ENCODE measurements around the gene UACA. TPM values are rescaled to one million over a fixed set of nuclear protein-coding genes. Genes with fewer than 3 reads are reported as not detected.

Gene UACA
- total and polyA plus RNA-seq, 4 donors, result 59.6 to 185 (median 123) TPM

DNA sequence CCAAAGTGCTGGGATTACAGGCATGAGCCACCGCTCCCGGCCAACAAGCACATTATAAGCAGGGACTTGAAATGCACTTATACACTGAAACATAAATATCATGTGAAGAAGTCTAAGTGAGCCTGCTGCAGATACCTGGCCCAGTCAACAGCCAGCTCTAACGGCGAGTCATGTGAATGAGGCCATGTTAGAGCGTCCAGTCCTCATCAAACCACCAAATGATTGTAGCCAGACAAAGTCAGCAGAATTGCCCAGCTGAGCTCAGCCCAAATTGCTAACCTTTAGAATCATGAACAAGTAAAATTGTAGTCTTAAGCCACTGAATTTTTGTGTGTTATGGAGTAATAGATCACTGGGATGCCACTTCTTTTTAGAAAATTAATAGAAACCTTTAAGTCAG is 37.8 kb upstream of the UACA start:
- H3K27me3 ChIP-seq (ENCODE audit: control insufficient read depth in 1 of 2, insufficient read depth in 2 of 2, low read length in 1 of 2), result no peaks in the 10 kb centered on the region
- no peaks in the 10 kb centered on the region for H3K36me3 ChIP-seq (ENCODE audit: control insufficient read depth in 1 of 2, insufficient read depth in 2 of 2, low read length in 1 of 2)
- DNase-seq, result no peak
- intact Hi-C loops (cut with DNase I), result loop anchor here in 1 of 2 donors (10.0 kb wide), 1 partner anchor 56 kb away; no protein-coding TSS in a partner anchor
- no peaks in the 10 kb centered on the region for H3K9me3 ChIP-seq (ENCODE audit: control insufficient read depth, low read length)
- no peak overlapping the region for H3K4me3 ChIP-seq (ENCODE audit: low read length in 2 of 2)
- WGBS, 2 donors, result 92 to 94% methylated on average over 5 of the region's 5 CpGs
- peaks cover 0 to 3% of the 10 kb centered on the region in 2 donors for H3K4me1 ChIP-seq (ENCODE audit: control insufficient read depth in 1 of 2, insufficient read depth in 2 of 2, low read length in 2 of 2)
- H3K27ac ChIP-seq (ENCODE audit: low read depth in 1 of 2, low read length in 2 of 2), result no peak overlapping the region
- ATAC-seq (ENCODE audit: low FRiP score), result no peak

DNA sequence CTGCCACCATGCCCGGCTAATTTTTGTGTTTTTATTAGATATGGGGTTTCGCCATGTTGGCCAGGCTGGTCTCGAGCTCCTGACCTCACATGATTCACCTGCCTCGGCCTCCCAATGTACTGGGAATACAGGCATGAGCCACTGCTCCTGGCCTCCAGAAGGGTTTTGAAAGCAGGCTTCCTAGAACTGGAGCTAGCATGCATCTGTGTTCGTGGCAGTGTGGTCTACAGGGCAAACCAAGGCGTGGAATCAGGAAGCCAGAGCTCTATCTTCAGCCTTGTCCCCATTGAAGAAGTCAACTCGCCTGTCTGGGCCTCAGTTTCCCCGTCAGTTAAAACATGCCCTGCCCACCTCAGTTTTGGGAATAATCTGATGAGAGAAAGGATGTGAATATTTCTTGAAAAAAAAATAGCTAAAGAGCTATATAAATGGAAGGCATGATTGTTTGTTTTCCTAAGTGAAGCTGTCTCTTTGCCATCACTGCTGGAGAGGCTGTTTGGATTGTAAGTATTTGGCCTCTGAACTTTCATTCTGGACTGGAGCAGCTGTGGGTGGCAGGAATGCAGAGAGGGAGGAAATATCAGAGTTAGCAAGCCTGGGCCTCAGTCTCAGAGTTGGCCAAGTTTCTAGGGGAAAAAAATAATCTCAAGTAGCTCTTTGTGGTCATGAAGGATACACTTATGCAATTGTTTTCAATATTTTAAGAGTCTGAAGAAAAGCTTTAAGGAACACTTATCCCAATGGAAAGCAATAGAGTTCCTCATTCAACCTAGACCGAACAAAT is 36.5 kb upstream of the UACA start:
- DNase-seq, result peak in 1 of 2 donors; percentile 64
- no peak overlapping the region for H3K4me3 ChIP-seq (ENCODE audit: low read length in 2 of 2)

DNA sequence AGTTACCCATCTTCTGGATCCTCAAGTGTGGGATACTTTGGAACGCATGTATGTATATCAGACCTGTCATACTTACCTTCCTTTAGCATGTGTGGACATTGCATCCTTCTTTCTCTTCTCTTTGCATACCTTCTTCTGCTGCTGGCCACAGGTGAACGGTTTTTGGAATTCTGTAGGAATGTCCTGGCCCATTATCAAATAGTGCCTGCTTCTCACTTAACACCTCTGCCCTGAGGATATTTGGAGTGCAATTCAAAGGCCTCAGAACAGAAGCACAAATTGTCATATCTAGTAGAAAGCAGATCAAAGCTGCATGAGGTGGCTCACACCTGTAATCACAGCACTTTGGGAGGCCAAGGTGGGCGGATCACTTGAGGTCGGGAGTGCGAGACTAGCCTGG is 34.1 kb upstream of the UACA start:
- Histone ChIP-seq H3K36me3 (ENCODE audit: control insufficient read depth in 1 of 2, insufficient read depth in 2 of 2, low read length in 1 of 2) (no peaks in the 10 kb centered on the region), H3K4me1 (ENCODE audit: control insufficient read depth in 1 of 2, insufficient read depth in 2 of 2, low read length in 2 of 2) (peaks cover 0 to under 1% of the 10 kb centered on the region in 2 donors), H3K27ac (ENCODE audit: low read depth in 1 of 2, low read length in 2 of 2) (no peak overlapping the region), H3K27me3 (ENCODE audit: control insufficient read depth in 1 of 2, insufficient read depth in 2 of 2, low read length in 1 of 2) (no peaks in the 10 kb centered on the region), H3K4me3 (ENCODE audit: low read length in 2 of 2) (no peak overlapping the region), H3K9me3 (ENCODE audit: control insufficient read depth, low read length) (no peaks in the 10 kb centered on the region)
- 95 to 97% methylated on average over 5 of the region's 5 CpGs for WGBS, 2 donors
- intact Hi-C loops (cut with DNase I), result no loop called here
- ATAC-seq (ENCODE audit: low FRiP score) (no peak), DNase-seq (no peak)

More for the DNA sequence above, 36.5 kb upstream of the UACA start:
- Histone ChIP-seq H3K4me1 (ENCODE audit: control insufficient read depth in 1 of 2, insufficient read depth in 2 of 2, low read length in 2 of 2) (peaks cover 0 to 3% of the 10 kb centered on the region in 2 donors), H3K27ac (ENCODE audit: low read depth in 1 of 2, low read length in 2 of 2) (peak overlapping the region in 1 of 2 donors; percentile 20), H3K36me3 (ENCODE audit: control insufficient read depth in 1 of 2, insufficient read depth in 2 of 2, low read length in 1 of 2) (no peaks in the 10 kb centered on the region), H3K27me3 (ENCODE audit: control insufficient read depth in 1 of 2, insufficient read depth in 2 of 2, low read length in 1 of 2) (no peaks in the 10 kb centered on the region), H3K9me3 (ENCODE audit: control insufficient read depth, low read length) (no peaks in the 10 kb centered on the region)
- ATAC-seq (ENCODE audit: low FRiP score), result peak; percentile 82
- 39 to 48% methylated on average over 9 of the region's 9 CpGs for WGBS, 2 donors
- intact Hi-C loops (cut with DNase I), result loop anchor here in 1 of 2 donors (1.0 to 10.0 kb wide), 2 partner anchors 37 to 55 kb away; partner anchors contain the start of gene UACA

DNA sequence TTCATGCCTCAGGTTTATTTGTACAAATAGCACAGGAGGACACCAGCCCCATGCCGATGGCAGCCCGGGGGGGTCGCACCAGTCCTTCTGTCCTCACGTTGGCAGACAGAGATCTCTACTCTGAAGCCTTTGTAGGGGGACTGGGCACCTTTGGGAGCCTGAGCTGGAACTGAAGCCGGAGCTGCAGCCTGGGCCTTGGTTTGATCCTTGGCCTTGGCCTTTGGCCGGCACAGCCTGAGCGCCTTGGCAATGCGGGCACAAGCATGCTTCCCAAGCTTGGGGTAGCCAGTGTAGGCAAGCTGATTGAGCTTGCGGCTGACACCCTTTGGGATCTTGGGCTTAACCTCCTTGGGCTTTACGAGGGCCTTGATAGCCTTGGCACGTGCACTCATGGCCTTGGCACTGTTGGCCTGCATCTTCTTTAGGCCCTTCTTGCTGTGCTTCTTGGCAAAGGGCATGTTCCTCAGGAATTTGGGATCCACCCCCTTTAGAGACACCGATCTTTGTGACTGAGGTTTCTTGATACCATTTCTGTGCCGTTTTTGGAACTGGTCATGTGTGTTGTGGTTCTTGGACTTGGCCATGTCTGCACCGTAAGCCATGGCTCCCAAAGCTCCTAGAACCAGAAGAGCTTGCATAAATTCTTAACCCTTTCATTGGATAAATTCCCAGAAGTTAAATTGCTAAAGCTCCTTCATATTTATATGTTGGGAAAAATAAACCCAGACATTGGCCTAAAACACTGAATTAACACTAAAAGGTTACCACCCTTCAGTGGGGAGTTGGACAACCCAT is 33.4 kb upstream of the UACA start:
- H3K27ac ChIP-seq (ENCODE audit: low read depth in 1 of 2, low read length in 2 of 2), result no peak overlapping the region
- ATAC-seq (ENCODE audit: low FRiP score), result no peak
- no peaks in the 10 kb centered on the region for H3K27me3 ChIP-seq (ENCODE audit: control insufficient read depth in 1 of 2, insufficient read depth in 2 of 2, low read length in 1 of 2)
- no peak overlapping the region for H3K4me3 ChIP-seq (ENCODE audit: low read length in 2 of 2)
- intact Hi-C loops (cut with DNase I), result no loop called here
- H3K4me1 ChIP-seq (ENCODE audit: control insufficient read depth in 1 of 2, insufficient read depth in 2 of 2, low read length in 2 of 2), result no peaks in the 10 kb centered on the region
- H3K36me3 ChIP-seq (ENCODE audit: control insufficient read depth in 1 of 2, insufficient read depth in 2 of 2, low read length in 1 of 2), result no peaks in the 10 kb centered on the region
- WGBS, 2 donors, result 66 to 67% methylated on average over 14 of the region's 14 CpGs
- no peak for DNase-seq
- H3K9me3 ChIP-seq (ENCODE audit: control insufficient read depth, low read length), result no peaks in the 10 kb centered on the region

DNA sequence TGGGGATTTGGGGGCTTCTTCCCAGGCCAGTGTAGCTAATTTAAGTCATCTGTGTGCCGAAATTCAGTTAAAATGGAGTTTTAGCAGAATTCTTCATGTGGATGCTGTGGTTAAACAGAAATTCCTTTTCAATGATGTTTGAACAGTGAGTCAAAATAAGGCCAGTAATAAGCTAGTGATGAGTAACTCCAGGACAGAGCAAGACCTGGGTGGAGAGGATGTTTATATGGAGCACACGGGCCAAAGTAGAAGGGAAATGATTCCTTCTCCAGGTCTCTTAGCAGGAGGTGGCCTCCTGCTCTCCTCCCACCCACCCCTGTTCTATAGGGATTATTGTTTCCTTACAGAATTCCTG is 31.9 kb upstream of the UACA start:
- DNase-seq (no peak), ATAC-seq (ENCODE audit: low FRiP score) (no peak)
- H3K27me3 ChIP-seq (ENCODE audit: control insufficient read depth in 1 of 2, insufficient read depth in 2 of 2, low read length in 1 of 2), result no peaks in the 10 kb centered on the region
- H3K27ac ChIP-seq (ENCODE audit: low read depth in 1 of 2, low read length in 2 of 2), result no peak overlapping the region
- no peaks in the 10 kb centered on the region for H3K4me1 ChIP-seq (ENCODE audit: control insufficient read depth in 1 of 2, insufficient read depth in 2 of 2, low read length in 2 of 2)
- H3K36me3 ChIP-seq (ENCODE audit: control insufficient read depth in 1 of 2, insufficient read depth in 2 of 2, low read length in 1 of 2), result no peaks in the 10 kb centered on the region
- intact Hi-C loops (cut with DNase I), result no loop called here
- 41 to 50% methylated on average over 2 of the region's 2 CpGs for WGBS, 2 donors
- H3K9me3 ChIP-seq (ENCODE audit: control insufficient read depth, low read length), result no peaks in the 10 kb centered on the region
- H3K4me3 ChIP-seq (ENCODE audit: low read length in 2 of 2), result no peak overlapping the region

DNA sequence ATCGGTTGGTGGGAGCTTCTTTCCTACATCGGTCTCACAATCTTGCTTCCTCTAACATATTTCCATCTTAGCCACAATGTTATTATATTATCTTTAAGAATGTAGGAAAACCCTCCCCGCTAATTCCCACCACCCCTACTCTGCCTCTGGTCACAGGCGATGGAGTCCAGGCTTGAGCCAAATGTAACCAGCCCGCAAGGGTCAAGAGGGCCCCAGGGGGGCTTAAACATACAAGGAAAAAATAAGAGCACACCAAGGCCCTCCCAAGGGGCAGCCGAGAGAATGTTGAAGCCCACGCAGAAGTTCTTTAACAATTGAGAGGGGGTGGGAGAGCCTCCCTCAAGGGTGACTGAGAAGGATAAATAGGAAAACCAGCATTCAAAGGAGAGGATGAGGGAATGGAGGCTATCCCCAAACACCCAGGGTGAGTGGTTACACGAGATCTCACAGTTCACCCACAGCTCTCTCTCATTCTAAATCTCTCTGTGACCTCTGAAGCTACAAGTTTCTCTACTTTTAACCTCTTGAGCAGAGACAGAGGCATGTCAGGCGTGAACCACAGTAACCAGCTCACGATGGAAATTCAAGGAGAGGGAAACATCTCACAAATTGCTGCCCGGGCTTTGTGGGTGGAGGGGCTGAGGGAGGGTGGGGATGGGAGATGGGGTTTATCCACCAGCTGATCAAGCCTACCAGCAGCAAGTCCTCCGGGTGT is 31.4 kb upstream of the UACA start:
- Histone ChIP-seq H3K27me3 (ENCODE audit: control insufficient read depth in 1 of 2, insufficient read depth in 2 of 2, low read length in 1 of 2) (no peaks in the 10 kb centered on the region), H3K27ac (ENCODE audit: low read depth in 1 of 2, low read length in 2 of 2) (peak overlapping the region in 1 of 2 donors; percentile 13), H3K4me3 (ENCODE audit: low read length in 2 of 2) (no peak overlapping the region), H3K9me3 (ENCODE audit: control insufficient read depth, low read length) (no peaks in the 10 kb centered on the region), H3K36me3 (ENCODE audit: control insufficient read depth in 1 of 2, insufficient read depth in 2 of 2, low read length in 1 of 2) (no peaks in the 10 kb centered on the region), H3K4me1 (ENCODE audit: control insufficient read depth in 1 of 2, insufficient read depth in 2 of 2, low read length in 2 of 2) (no peaks in the 10 kb centered on the region)
- intact Hi-C loops (cut with DNase I), result no loop called here
- ATAC-seq (ENCODE audit: low FRiP score), result peak; percentile 8
- no peak for DNase-seq
- 73% methylated on average over 12 of the region's 12 CpGs for WGBS, 2 donors

DNA sequence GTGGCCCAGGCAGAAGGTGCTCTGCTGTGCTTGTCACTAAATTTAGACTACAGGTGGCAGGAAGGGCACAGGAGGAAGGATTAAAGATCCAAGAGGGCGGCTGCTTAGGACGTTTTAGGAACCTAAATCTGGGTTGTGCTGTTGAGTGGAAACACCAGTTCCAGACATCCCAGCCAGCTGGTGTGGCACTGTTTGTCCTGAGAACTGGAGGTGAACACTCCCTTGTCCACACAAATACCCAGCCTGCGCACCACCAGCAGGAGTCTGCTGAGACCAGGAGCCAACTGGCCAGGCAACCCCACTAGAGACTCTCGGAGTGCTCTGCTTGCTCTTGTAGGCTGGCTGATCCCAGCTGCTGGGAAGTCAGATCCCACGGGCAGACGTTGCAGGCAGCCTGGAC is 30.3 kb upstream of the UACA start:
- DNase-seq (no peak), ATAC-seq (ENCODE audit: low FRiP score) (no peak)
- Histone ChIP-seq H3K4me1 (ENCODE audit: control insufficient read depth in 1 of 2, insufficient read depth in 2 of 2, low read length in 2 of 2) (no peaks in the 10 kb centered on the region), H3K4me3 (ENCODE audit: low read length in 2 of 2) (no peak overlapping the region), H3K27me3 (ENCODE audit: control insufficient read depth in 1 of 2, insufficient read depth in 2 of 2, low read length in 1 of 2) (no peaks in the 10 kb centered on the region), H3K36me3 (ENCODE audit: control insufficient read depth in 1 of 2, insufficient read depth in 2 of 2, low read length in 1 of 2) (no peaks in the 10 kb centered on the region), H3K9me3 (ENCODE audit: control insufficient read depth, low read length) (no peaks in the 10 kb centered on the region), H3K27ac (ENCODE audit: low read depth in 1 of 2, low read length in 2 of 2) (no peak overlapping the region)
- intact Hi-C loops (cut with DNase I), result no loop called here
- 79 to 84% methylated on average over 6 of the region's 6 CpGs for WGBS, 2 donors

DNA sequence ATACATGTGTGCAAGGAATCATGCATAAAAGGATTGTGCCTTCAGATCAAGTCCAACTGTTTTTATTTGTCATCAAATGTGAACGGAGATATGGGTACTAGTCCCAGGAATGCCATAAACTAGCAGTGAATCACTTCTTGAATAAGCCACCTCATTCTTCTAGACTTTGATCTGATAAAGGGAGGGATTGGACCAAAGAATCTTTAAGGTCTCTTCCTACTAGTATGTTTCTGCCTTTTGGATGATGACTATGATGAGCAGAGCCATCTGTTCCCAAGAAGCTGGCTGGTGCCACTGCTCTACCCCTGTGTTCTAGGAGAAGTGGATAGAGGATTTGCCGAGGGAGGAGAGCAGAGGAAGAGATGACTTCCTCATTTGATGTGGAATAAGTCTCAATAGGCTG is 28.8 kb upstream of the UACA start:
- DNase-seq, result no peak
- intact Hi-C loops (cut with DNase I), result no loop called here
- no peak for ATAC-seq (ENCODE audit: low FRiP score)
- Histone ChIP-seq H3K27ac (ENCODE audit: low read depth in 1 of 2, low read length in 2 of 2) (no peak overlapping the region), H3K4me3 (ENCODE audit: low read length in 2 of 2) (no peak overlapping the region), H3K4me1 (ENCODE audit: control insufficient read depth in 1 of 2, insufficient read depth in 2 of 2, low read length in 2 of 2) (no peaks in the 10 kb centered on the region), H3K36me3 (ENCODE audit: control insufficient read depth in 1 of 2, insufficient read depth in 2 of 2, low read length in 1 of 2) (no peaks in the 10 kb centered on the region), H3K9me3 (ENCODE audit: control insufficient read depth, low read length) (no peaks in the 10 kb centered on the region), H3K27me3 (ENCODE audit: control insufficient read depth in 1 of 2, insufficient read depth in 2 of 2, low read length in 1 of 2) (no peaks in the 10 kb centered on the region)
- WGBS, 2 donors, result 58 to 77% methylated on average over 2 of the region's 2 CpGs
